ENCODE data around the gene SLC11A1.

SLC11A1 gene

GRCh38 chr2:218438596-218438995 is 56.5 kb downstream of the SLC11A1 start:
- no peak for DNase-seq

- no peak for DNase-seq
These were observed 62.8 kb downstream of the SLC11A1 start for GRCh38 chr2:218444692-218445357.

GRCh38 chr2:218445602-218446001 is 63.5 kb downstream of the SLC11A1 start:
- no peak for DNase-seq
